ENCODE data around the gene GKN2. TPM values are rescaled to one million over a fixed set of nuclear protein-coding genes. Genes with fewer than 3 reads are reported as not detected.

The GKN2 gene
- total and polyA plus RNA-seq, 9 of the 15 experiments (the other 6 are each of a cell fraction or from before 2014, with no cell fraction given): not detected

DNA sequence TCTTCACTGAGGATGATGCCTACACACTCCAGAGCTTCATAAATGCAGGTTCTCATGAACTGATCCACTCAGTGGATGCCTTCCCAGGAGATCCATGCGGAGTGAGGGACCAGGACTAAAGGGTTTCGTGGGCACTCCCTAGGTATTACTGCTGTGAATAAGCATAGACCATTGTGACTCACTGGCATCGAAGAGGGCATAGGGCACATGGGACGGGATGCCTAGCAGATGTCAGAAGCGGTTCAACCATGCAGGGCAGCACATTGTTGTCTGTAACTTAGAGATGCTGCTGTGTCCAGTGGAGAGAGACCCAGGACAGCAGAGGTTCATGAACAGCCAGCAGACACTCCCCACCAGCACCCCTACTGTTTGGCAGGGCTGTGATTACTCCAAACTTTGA is 17.2 kb downstream of the GKN2 start:
- Histone ChIP-seq H3K79me2 (ENCODE audit: control insufficient read depth, insufficient read depth, low read length) (no peaks in the 10 kb centered on the region), H3K9ac (ENCODE audit: insufficient read depth in 1 of 2, low read depth in 2 of 2, low read length in 2 of 2) (no peak overlapping the region), H3K27ac (ENCODE audit: extremely low read depth, low read depth, low read length) (no peak overlapping the region), H3K27me3 (ENCODE audit: control insufficient read depth in 2 of 2, insufficient read depth in 2 of 2, low read length in 2 of 2) (peaks cover 3 to 33% of the 10 kb centered on the region in 2 experiments; a peak in 3 of 5 replicates), H3K4me1 (replicated peaks in 1 of 2; ENCODE audit: control insufficient read depth in 2 of 2, insufficient read depth in 2 of 2, low read length in 2 of 2) (no peaks in the 10 kb centered on the region), H2AFZ (ENCODE audit: low read depth, low read length) (no peak overlapping the region), H4K20me1 (replicated peaks; ENCODE audit: control insufficient read depth, insufficient read depth, low read length) (no peaks in the 10 kb centered on the region), H3K4me3 (no peak overlapping the region), H3K36me3 (ENCODE audit: control insufficient read depth, insufficient read depth, low read length) (no peaks in the 10 kb centered on the region), H3K9me3 (replicated peaks; ENCODE audit: control insufficient read depth, insufficient read depth, low read depth, low read length) (no peaks in the 10 kb centered on the region), H3K4me2 (ENCODE audit: insufficient read depth, low read length) (no peak overlapping the region), H3K9me1 (ENCODE audit: control insufficient read depth, insufficient read depth, low read length) (no peaks in the 10 kb centered on the region)
- intact Hi-C loops (cut with micrococcal nuclease) (no loop called here), in situ Hi-C loops (cut with MboI) (no loop called here)
- CTCF ChIA-PET (ENCODE audit: low intra/inter-chr PET ratio): no interaction called here
- BruUV-seq (replicated peaks): no TSS peak
- no peak for FAIRE-seq
- WGBS (ENCODE audit: insufficient coverage, low coverage, missing lambda C conversion rate): 1% methylated on average over 5 of the region's 5 CpGs
- POLR2A ChIA-PET: interaction anchor here (0.5 to 1.5 kb wide), 3 partner anchors 8 to 122 kb away, joined by 3 to 5 read pairs (median 5); no protein-coding TSS in a partner anchor
- no peak for DNase-seq (ENCODE audit: extremely low read depth in 1 of 4, low spot score in 3 of 4)
- no peak for TF ChIP-seq NONO (IDR thresholded peaks at IDR 0.05; ENCODE audit: low read depth in 2 of 2, low read length in 1 of 2)
- no peak for ATAC-seq

GRCh38 chr2:68934021-68934420 is 18.7 kb downstream of the GKN2 start:
- intact Hi-C loops (cut with micrococcal nuclease): no loop called here
- ATAC-seq: no peak
- TF ChIP-seq ZBTB12 (CRISPR knock-in tag; IDR thresholded peaks at IDR 0.05) (no peak), GTF2E2 (tag; IDR thresholded peaks at IDR 0.05) (no peak), PURB (CRISPR knock-in tag; IDR thresholded peaks at IDR 0.05; ENCODE audit: low read depth) (no peak), CXXC5 (CRISPR knock-in tag; IDR thresholded peaks at IDR 0.05) (no peak), ZNF644 (tag; IDR thresholded peaks at IDR 0.05; ENCODE audit: low read depth) (no peak), HDAC6 (IDR thresholded peaks at IDR 0.05; ENCODE audit: low read depth, low read length) (no peak), ZNF77 (CRISPR knock-in tag; IDR thresholded peaks at IDR 0.05) (no peak), HMGN3 (IDR thresholded peaks at IDR 0.05; ENCODE audit: borderline replicate concordance, extremely low read depth, insufficient read length, low read depth, low read length) (no peak), ZNF347 (CRISPR knock-in tag; IDR thresholded peaks at IDR 0.05; ENCODE audit: low read depth) (no peak)
- TF ChIP-seq, protein P1, sequence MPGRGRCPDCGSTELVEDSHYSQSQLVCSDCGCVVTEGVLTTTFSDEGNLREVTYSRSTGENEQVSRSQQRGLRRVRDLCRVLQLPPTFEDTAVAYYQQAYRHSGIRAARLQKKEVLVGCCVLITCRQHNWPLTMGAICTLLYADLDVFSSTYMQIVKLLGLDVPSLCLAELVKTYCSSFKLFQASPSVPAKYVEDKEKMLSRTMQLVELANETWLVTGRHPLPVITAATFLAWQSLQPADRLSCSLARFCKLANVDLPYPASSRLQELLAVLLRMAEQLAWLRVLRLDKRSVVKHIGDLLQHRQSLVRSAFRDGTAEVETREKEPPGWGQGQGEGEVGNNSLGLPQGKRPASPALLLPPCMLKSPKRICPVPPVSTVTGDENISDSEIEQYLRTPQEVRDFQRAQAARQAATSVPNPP (IDR thresholded peaks at IDR 0.05; ENCODE audit: borderline replicate concordance, insufficient read depth, insufficient read length): no peak
- TF ChIP-seq, protein P2, sequence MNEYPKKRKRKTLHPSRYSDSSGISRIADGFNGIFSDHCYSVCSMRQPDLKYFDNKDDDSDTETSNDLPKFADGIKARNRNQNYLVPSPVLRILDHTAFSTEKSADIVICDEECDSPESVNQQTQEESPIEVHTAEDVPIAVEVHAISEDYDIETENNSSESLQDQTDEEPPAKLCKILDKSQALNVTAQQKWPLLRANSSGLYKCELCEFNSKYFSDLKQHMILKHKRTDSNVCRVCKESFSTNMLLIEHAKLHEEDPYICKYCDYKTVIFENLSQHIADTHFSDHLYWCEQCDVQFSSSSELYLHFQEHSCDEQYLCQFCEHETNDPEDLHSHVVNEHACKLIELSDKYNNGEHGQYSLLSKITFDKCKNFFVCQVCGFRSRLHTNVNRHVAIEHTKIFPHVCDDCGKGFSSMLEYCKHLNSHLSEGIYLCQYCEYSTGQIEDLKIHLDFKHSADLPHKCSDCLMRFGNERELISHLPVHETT (CRISPR knock-in tag; conservative IDR thresholded peaks at IDR 0.05 in 1 of 2, IDR thresholded peaks at IDR 0.05 in 1 of 2): no peak

More at GRCh38 chr2:68934021-68934420, 18.7 kb downstream of the GKN2 start:
- BruUV-seq (replicated peaks): no TSS peak
- in situ Hi-C loops (cut with MboI): no loop called here
- H3K4me2 ChIP-seq (ENCODE audit: insufficient read depth, low read length): no peak overlapping the region
- H3K36me3 ChIP-seq (ENCODE audit: control insufficient read depth, insufficient read depth, low read length): no peaks in the 10 kb centered on the region
- no peak overlapping the region for H3K27ac ChIP-seq (ENCODE audit: extremely low read depth, low read depth, low read length)
- no peak overlapping the region for H2AFZ ChIP-seq (ENCODE audit: low read depth, low read length)
- DNase-seq (ENCODE audit: extremely low read depth in 1 of 4, low spot score in 3 of 4) (no peak), FAIRE-seq (no peak)
- H3K79me2 ChIP-seq (ENCODE audit: control insufficient read depth, insufficient read depth, low read length): no peaks in the 10 kb centered on the region
- no peaks in the 10 kb centered on the region for H3K4me1 ChIP-seq (replicated peaks in 1 of 2; ENCODE audit: control insufficient read depth in 2 of 2, insufficient read depth in 2 of 2, low read length in 2 of 2)
- no peak overlapping the region for H3K9ac ChIP-seq (ENCODE audit: insufficient read depth in 1 of 2, low read depth in 2 of 2, low read length in 2 of 2)
- 7% methylated on average over 3 of the region's 3 CpGs for WGBS (ENCODE audit: insufficient coverage, low coverage, missing lambda C conversion rate)
- H4K20me1 ChIP-seq (replicated peaks; ENCODE audit: control insufficient read depth, insufficient read depth, low read length): no peaks in the 10 kb centered on the region
- H3K27me3 ChIP-seq (ENCODE audit: control insufficient read depth in 2 of 2, insufficient read depth in 2 of 2, low read length in 2 of 2): peaks cover 3 to 33% of the 10 kb centered on the region in 2 experiments; a peak in 3 of 5 replicates
- ChIA-PET CTCF (ENCODE audit: low intra/inter-chr PET ratio) (no interaction called here), POLR2A (interaction anchor here (1.2 to 1.5 kb wide), 2 partner anchors 10 to 77 kb away, joined by 3 to 5 read pairs; no protein-coding TSS in a partner anchor)
- no peaks in the 10 kb centered on the region for H3K9me1 ChIP-seq (ENCODE audit: control insufficient read depth, insufficient read depth, low read length)
- no peaks in the 10 kb centered on the region for H3K9me3 ChIP-seq (replicated peaks; ENCODE audit: control insufficient read depth, insufficient read depth, low read depth, low read length)
- H3K4me3 ChIP-seq: no peak overlapping the region

Measured in K562 (cell line).